GM18868 (cell line): Measurements from ENCODE around the gene DSG4.

Experiments
- ATAC-seq: cut with Tn5 transposase; IDR thresholded peaks from one replicate; pipeline ENCODE4 v1.9.1; 2021; ENCODE audit warnings: mild to moderate bottlenecking, moderate library complexity; ENCODE audit not compliant: unreplicated experiment

The DSG4 gene

GRCh38 chr18:31444142-31444541 lies 67.6 kb downstream of the DSG4 start:
- no peak for ATAC-seq

- no peak for ATAC-seq
Observed at GRCh38 chr18:31445908-31446307, 69.3 kb downstream of the DSG4 start.

DNA sequence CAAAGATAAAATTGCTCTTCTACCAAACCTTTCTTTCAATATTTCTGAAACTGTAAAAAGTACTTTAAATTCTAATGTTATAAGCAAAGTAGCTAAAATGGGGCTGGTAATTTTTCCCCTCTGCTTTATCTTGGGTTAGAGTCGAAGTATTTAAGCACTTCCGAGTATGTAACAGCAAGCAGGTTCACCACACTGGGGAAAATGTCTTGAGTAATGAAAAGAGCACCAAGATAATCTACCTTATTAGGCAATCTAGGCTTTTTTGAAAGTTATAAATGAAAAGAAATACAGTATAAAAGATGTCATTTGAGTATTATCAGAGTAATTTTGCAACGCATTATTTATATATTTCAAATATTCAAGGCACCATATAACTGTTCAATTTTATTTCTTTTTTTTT lies 70.3 kb downstream of the DSG4 start:
- ATAC-seq = no peak

- no peak for ATAC-seq
Observed at GRCh38 chr18:31447530-31448191, 71.1 kb downstream of the DSG4 start, which contains the start of gene DSG3. TSS of gene DSG3 (plus strand) at chr18:31447741. CDS start at chr18:31447878, 137 bp downstream.

DNA sequence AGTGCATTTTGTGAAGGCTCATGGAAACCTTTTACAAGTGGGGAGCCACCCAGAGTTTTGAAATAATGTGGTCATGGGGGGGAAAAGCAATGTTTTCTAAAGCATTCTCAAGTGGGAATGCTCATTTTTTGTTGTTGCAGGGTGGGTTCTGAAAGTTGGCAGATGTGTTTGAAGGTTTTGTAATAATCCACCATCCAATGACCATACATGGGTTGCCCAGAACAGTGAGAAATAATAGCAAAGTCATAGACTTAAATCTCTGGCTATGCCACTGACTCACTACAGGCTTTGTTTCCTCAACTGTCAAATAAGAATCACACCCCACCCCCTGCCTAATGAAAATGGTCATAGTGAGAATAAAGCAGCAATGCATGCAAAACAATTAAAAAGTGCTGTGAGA lies 73.8 kb downstream of the DSG4 start:
- no peak for ATAC-seq

DNA sequence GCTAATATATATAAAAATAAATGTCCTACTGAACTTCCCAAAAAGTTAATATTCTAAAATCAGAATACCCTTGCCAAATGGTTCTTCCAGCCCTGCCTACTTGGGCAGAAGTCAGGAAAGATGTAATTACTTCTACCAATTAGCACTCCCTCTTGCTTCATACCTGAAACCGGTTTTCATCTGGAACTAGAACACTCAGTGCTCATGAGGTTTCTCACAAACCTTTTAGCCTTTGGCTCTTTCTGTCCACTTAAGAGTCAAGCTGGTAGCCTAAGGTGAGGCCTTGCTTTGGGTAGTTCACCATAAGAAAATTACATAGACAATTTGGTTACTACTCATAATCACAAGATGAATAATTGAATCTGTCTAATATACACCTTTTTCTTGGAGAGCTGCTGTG lies 75.0 kb downstream of the DSG4 start:
- ATAC-seq = no peak

DNA sequence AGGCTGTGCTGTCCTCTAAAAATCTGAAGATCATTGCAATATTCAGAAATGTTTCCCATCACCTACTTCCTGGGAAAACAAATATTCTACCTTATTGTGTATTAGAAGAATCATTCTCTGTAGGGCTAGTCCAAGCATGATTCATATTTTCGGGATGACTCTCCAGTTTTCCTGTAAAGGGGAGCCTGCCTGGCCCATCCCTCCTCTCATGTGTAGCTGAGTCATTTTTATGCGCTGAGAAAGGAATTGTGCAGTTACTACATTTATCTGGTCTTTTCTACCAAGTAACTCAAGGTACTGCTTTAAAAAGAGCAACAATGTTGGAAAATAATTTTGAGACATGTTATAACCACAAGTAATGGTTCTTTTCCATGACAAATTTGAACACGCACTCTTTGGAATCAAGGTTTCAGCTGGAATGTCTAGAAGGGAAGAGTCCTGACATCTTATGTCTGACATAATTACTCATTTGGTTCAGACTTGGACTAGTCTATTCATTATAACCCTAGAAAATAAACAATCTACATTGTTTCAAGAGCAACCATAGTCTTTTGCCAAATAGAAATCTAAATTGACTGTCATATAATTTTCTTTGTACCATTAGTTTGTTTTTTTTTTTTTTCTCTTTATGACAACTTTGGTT lies 77.6 kb downstream of the DSG4 start:
- ATAC-seq = no peak
